ENCODE data around the gene SPRTN.

DNA sequence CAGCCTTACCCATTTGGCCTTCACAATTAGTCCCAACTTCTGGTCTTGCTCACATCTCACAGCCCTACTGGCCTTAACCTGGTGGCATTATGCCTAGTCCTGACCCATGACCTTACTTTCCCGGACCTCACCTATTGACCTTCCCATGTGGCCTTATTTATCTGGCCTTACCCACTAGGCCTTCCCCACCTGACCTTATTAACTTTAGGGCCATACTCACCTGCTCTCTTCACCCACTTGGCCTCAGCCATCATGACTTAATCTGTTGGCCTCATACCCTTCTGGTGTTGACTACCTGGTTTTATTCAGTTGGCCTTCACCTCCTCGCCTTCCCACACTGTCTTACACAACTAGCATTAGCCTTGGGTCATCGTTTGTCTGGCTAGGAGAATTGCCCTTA is 36.1 kb upstream of the SPRTN start:
- TF ChIP-seq, protein P1, sequence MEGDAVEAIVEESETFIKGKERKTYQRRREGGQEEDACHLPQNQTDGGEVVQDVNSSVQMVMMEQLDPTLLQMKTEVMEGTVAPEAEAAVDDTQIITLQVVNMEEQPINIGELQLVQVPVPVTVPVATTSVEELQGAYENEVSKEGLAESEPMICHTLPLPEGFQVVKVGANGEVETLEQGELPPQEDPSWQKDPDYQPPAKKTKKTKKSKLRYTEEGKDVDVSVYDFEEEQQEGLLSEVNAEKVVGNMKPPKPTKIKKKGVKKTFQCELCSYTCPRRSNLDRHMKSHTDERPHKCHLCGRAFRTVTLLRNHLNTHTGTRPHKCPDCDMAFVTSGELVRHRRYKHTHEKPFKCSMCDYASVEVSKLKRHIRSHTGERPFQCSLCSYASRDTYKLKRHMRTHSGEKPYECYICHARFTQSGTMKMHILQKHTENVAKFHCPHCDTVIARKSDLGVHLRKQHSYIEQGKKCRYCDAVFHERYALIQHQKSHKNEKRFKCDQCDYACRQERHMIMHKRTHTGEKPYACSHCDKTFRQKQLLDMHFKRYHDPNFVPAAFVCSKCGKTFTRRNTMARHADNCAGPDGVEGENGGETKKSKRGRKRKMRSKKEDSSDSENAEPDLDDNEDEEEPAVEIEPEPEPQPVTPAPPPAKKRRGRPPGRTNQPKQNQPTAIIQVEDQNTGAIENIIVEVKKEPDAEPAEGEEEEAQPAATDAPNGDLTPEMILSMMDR (conservative IDR thresholded peaks at IDR 0.05; ENCODE audit: low read depth in 2 of 2), result no peak
- no peak for TF ChIP-seq EZH2 (IDR thresholded peaks at IDR 0.05; ENCODE audit: low read depth, unreplicated experiment)
- no peak for TF ChIP-seq STAT1 (IDR thresholded peaks at IDR 0.05; ENCODE audit: unreplicated experiment)
- no peak for TF ChIP-seq POLR2AphosphoS5 (IDR thresholded peaks at IDR 0.05; ENCODE audit: low read depth)
- no peak for TF ChIP-seq REST (IDR thresholded peaks at IDR 0.05; ENCODE audit: unreplicated experiment)
- TF ChIP-seq EZH2phosphoT487 (IDR thresholded peaks at IDR 0.05; ENCODE audit: unreplicated experiment), result no peak
- TF ChIP-seq CREB1 (CRISPR knock-in tag; IDR thresholded peaks at IDR 0.05; ENCODE audit: low read depth), result no peak
- TF ChIP-seq, protein P2, sequence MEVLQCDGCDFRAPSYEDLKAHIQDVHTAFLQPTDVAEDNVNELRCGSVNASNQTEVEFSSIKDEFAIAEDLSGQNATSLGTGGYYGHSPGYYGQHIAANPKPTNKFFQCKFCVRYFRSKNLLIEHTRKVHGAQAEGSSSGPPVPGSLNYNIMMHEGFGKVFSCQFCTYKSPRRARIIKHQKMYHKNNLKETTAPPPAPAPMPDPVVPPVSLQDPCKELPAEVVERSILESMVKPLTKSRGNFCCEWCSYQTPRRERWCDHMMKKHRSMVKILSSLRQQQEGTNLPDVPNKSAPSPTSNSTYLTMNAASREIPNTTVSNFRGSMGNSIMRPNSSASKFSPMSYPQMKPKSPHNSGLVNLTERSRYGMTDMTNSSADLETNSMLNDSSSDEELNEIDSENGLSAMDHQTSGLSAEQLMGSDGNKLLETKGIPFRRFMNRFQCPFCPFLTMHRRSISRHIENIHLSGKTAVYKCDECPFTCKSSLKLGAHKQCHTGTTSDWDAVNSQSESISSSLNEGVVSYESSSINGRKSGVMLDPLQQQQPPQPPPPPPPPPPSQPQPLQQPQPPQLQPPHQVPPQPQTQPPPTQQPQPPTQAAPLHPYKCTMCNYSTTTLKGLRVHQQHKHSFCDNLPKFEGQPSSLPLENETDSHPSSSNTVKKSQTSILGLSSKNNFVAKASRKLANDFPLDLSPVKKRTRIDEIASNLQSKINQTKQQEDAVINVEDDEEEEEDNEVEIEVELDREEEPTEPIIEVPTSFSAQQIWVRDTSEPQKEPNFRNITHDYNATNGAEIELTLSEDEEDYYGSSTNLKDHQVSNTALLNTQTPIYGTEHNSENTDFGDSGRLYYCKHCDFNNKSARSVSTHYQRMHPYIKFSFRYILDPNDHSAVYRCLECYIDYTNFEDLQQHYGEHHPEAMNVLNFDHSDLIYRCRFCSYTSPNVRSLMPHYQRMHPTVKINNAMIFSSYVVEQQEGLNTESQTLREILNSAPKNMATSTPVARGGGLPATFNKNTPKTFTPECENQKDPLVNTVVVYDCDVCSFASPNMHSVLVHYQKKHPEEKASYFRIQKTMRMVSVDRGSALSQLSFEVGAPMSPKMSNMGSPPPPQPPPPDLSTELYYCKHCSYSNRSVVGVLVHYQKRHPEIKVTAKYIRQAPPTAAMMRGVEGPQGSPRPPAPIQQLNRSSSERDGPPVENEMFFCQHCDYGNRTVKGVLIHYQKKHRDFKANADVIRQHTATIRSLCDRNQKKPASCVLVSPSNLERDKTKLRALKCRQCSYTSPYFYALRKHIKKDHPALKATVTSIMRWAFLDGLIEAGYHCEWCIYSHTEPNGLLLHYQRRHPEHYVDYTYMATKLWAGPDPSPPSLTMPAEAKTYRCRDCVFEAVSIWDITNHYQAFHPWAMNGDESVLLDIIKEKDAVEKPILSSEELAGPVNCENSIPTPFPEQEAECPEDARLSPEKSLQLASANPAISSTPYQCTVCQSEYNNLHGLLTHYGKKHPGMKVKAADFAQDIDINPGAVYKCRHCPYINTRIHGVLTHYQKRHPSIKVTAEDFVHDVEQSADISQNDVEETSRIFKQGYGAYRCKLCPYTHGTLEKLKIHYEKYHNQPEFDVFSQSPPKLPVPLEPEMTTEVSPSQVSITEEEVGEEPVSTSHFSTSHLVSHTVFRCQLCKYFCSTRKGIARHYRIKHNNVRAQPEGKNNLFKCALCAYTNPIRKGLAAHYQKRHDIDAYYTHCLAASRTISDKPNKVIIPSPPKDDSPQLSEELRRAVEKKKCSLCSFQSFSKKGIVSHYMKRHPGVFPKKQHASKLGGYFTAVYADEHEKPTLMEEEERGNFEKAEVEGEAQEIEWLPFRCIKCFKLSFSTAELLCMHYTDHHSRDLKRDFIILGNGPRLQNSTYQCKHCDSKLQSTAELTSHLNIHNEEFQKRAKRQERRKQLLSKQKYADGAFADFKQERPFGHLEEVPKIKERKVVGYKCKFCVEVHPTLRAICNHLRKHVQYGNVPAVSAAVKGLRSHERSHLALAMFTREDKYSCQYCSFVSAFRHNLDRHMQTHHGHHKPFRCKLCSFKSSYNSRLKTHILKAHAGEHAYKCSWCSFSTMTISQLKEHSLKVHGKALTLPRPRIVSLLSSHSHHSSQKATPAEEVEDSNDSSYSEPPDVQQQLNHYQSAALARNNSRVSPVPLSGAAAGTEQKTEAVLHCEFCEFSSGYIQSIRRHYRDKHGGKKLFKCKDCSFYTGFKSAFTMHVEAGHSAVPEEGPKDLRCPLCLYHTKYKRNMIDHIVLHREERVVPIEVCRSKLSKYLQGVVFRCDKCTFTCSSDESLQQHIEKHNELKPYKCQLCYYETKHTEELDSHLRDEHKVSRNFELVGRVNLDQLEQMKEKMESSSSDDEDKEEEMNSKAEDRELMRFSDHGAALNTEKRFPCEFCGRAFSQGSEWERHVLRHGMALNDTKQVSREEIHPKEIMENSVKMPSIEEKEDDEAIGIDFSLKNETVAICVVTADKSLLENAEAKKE (CRISPR knock-in tag; IDR thresholded peaks at IDR 0.05), result no peak
- TF ChIP-seq JUNB (IDR thresholded peaks at IDR 0.05; ENCODE audit: unreplicated experiment), result no peak
- no peak for TF ChIP-seq ETS1 (IDR thresholded peaks at IDR 0.05)
